Esophagus squamous epithelium (tissue), 4 donors: ENCODE results near the gene ANKRD35.

Source experiments
- POLR2A ChIP-seq, 4 donors: fragments of 450-650 bp; IDR thresholded peaks; one replicate each; pipeline ENCODE4 v1.6.1; 2017; ENCODE audit warnings: antibody characterized with exemption in 4 of 4, mild to moderate bottlenecking in 4 of 4, moderate library complexity in 3 of 4
- TF ChIP-seq, protein P1 (sequence below), 6 experiments: fragments of 450-650 bp in 4 of 6; fragments of 200-600 bp in 2 of 6; sonication (generic) in 2 of 6; IDR thresholded peaks; one replicate each; pipeline ENCODE4 v1.5.1; 2016 to 2019; ENCODE audit warnings: antibody characterized with exemption in 6 of 6, mild to moderate bottlenecking in 4 of 6, moderate library complexity in 4 of 6

DNA sequence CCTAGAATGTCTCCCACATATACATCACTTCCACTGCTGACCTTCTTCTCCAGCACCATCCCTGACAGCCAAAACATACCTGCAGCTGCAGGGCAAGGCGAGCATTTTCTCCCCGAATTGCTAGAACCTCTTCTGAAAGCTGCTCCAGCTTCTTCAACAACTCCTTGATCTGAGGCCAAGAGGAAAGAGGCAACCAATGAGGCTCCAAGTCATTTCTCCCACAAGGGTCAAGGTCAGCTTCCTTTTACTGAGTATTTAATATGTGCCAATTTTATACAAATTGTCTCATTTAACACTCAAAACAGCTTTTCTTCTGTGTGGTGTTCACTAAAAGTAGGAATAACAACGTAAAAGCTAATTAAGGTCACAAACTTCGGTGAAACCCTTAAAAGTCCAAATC, 17.4 kb downstream of the ANKRD35 start:
- TF ChIP-seq POLR2A (IDR thresholded peaks at IDR 0.05): no peak
- TF ChIP-seq, protein P1, sequence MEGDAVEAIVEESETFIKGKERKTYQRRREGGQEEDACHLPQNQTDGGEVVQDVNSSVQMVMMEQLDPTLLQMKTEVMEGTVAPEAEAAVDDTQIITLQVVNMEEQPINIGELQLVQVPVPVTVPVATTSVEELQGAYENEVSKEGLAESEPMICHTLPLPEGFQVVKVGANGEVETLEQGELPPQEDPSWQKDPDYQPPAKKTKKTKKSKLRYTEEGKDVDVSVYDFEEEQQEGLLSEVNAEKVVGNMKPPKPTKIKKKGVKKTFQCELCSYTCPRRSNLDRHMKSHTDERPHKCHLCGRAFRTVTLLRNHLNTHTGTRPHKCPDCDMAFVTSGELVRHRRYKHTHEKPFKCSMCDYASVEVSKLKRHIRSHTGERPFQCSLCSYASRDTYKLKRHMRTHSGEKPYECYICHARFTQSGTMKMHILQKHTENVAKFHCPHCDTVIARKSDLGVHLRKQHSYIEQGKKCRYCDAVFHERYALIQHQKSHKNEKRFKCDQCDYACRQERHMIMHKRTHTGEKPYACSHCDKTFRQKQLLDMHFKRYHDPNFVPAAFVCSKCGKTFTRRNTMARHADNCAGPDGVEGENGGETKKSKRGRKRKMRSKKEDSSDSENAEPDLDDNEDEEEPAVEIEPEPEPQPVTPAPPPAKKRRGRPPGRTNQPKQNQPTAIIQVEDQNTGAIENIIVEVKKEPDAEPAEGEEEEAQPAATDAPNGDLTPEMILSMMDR (IDR thresholded peaks at IDR 0.05): no peak
